ENCODE data around the gene ROBO1.

DNA sequence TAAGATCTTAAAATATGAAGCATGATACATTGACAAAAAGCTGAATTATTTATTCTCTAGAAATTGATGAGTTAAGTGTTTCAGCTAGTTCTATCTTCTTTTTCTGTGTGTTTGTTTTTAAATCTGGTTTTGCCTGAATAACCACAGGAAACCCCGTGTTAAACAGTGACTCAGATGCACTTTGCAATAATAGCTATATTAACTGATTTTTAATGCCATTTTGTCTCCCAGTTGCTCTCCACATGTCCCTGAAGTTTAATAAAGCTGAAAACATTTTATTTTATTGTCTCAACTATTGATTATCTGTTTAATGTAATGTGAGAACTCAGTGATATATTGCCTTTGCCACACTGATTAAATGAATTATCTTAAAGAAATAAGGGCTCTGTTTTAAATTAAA lies 42.8 kb upstream of the ROBO1 start:
- TF ChIP-seq FOXK2 (IDR thresholded peaks at IDR 0.05), result no peak
- no peak for TF ChIP-seq NFRKB (IDR thresholded peaks at IDR 0.05)
